Fibroblast of the conjunctiva (primary cell): ENCODE data around the gene DSCAML1.

Source experiments
- DNase-seq: peaks from one replicate; pipeline ENCODE4 v3.0.0-alpha.2; 2010; ENCODE audit warnings: low read depth

DSCAML1 gene

DNA sequence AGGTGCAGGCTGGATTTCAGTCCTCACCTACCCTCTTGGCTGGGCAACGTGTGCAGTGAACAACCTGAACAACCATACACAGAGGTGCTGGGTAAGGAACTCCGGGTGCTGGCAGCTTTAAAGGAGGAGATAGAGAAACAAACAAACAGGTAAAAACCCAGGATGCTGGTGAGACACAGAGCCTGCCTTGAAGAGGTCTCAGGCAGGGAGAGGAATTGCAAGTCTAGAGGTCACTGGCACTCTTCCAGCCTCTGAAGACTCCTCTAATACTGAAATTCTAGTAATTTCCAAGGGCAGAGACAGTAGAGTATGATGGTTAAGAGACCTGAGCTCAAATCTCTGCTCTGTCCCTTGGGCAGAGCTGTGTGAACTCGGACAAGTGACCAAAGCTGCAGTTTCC is 276.8 kb downstream of the DSCAML1 start:
- DNase-seq = no peak

GRCh38 chr11:117519590-117519989 is 277.4 kb downstream of the DSCAML1 start:
- no peak for DNase-seq

DNA sequence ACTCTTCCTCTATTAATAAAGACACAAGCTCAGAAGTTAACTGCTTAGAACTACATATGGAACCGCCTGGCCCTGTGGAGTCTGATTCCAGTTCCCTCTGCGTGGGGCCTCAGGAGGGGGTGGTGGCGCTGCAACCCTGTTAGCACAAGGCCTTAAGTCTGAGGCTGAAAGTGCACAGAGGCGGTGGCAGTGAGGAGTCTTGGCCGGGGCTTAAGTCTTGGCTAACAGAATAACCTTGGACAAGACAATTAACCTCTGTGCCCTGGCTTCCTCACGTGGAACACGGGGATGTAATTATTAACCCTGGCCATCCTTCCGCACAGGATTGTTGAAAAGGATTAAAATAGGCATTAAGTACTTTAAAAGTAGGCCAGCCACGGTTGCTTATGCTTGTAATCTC is 277.8 kb downstream of the DSCAML1 start:
- DNase-seq = no peak

DNA sequence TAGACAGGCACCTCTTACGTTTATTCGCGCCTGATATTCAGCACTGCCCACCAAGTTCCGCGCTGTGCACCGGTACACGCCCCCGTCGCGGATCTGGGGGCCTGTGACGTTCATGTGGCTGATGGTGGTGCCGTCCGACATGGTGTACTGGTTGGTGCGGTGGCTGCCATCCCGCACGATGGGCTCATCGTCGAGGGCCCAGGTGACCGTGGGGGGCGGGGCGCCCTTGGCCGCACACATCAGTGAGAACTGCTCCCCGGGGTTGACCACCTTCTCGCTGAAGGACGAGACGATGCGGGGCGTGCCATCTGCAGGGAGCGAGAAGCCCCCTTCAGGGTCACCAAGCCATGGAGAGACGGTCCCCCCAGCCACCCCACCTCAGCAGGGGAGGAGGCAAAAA is 278.6 kb downstream of the DSCAML1 start:
- DNase-seq = no peak

DNA sequence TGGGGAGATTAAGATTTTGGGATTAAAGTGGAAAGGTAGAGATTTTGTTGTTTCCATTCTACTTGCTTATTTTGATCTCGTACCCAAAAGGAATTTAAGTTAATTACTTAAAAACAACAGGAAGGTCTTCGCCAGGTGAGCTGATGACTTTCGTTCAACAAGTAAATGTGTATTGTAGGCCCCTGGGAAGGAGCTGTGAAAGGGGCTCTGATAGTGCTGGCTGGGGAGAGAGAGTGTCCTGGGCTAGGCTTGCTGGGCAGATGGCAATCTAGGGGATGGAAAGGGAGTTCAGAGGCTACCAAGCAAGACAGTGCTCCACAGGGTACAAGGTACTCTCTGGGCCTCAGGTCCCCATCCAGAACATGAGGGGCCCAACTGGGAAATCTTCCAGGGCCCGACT is 279.9 kb downstream of the DSCAML1 start:
- DNase-seq = no peak

- no peak for DNase-seq
These were observed 280.9 kb downstream of the DSCAML1 start for GRCh38 chr11:117515892-117516787.

- DNase-seq = no peak
These were observed 282.8 kb downstream of the DSCAML1 start for GRCh38 chr11:117514256-117514655.

DNA sequence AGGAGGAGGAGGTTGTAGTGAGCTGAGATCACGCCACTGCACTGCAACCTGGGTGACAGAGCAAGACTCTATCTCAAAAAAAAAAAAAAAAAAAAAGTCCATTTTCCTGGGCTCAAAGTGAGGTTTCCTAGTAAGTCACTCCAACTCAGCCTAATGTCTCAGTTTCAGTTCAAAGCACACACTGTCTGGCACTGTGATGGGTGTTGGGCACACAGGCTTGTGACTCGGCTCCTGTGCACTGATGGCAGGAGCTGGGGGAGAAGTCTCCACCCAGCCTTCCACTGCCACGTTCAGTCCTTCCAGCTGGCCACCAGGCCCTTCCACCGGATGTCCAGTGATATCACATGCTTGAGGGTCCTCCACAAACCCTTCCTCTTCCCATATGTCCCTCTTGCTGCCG is 283.4 kb downstream of the DSCAML1 start:
- DNase-seq = no peak

DNA sequence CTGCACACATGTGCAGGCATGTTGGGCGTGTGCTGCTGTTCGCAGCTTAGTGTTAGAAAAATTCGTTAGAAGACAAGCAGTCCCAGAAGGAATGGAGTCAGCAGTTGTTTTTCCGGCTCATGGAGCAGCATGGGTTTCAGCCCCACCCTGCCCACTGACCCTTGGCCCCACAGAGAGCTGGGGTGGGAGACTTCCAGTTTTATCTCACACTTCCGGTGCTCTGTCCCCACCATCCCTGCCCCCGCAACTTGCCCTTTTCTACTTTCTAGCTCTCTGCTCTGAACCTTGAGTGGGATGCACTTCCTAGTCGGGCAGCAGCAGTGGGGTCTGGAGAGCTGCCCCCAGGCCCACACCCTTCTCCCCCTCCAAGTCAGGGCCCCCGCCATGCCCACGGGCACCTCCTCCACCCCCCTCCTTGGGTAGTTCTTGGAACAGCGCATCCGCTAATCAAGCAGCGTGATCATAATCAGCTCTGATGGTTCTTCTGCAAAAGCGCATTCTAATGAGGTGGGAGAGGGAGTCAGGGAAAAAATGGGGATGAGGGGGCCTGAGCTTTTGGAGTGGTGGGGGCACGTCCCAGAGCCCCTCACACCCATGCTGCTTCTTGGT is 285.0 kb downstream of the DSCAML1 start:
- no peak for DNase-seq

GRCh38 chr11:117511483-117511930 is 285.5 kb downstream of the DSCAML1 start:
- DNase-seq = no peak

- DNase-seq = no peak
These were observed 286.4 kb downstream of the DSCAML1 start for GRCh38 chr11:117510646-117511045.

- DNase-seq = no peak
These were observed 287.5 kb downstream of the DSCAML1 start for GRCh38 chr11:117509543-117509942.

DNA sequence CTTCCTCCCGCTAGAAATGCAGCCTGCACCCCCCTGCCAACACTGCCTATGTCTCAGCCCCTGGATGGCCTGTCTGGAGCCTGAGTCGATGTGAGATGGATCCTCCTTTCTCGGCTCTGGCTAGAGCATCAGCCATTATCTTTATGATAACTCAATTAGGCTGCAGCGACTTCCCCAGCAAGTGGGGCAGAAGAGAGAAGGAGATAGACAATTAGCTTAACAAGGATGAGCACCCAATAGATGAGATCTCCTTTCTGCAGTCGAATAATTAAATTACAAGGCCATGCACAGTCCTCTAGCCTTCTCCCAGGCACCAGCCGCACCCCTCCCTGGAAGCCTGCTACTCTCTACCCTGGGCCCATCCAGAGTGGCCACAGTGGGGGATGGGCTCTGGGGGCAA is 290.0 kb downstream of the DSCAML1 start:
- no peak for DNase-seq

- DNase-seq = no peak
These were observed 291.6 kb downstream of the DSCAML1 start for GRCh38 chr11:117505285-117505970.

DNA sequence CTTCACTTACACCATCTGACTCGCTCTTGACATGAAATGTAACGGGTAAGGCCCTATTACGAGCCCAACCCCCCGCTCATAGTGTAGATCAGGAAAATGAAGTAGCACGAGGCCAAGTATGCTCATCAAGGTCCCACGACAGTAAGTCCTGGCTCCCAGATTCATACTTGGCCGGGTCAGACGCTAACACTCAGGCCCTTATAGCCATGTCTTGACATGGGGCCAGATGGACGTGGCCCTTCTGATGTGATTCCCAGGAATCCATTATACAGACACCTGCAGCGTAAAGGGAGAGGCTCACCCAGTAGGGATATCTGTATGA is 294.3 kb downstream of the DSCAML1 start:
- DNase-seq = no peak

DNA sequence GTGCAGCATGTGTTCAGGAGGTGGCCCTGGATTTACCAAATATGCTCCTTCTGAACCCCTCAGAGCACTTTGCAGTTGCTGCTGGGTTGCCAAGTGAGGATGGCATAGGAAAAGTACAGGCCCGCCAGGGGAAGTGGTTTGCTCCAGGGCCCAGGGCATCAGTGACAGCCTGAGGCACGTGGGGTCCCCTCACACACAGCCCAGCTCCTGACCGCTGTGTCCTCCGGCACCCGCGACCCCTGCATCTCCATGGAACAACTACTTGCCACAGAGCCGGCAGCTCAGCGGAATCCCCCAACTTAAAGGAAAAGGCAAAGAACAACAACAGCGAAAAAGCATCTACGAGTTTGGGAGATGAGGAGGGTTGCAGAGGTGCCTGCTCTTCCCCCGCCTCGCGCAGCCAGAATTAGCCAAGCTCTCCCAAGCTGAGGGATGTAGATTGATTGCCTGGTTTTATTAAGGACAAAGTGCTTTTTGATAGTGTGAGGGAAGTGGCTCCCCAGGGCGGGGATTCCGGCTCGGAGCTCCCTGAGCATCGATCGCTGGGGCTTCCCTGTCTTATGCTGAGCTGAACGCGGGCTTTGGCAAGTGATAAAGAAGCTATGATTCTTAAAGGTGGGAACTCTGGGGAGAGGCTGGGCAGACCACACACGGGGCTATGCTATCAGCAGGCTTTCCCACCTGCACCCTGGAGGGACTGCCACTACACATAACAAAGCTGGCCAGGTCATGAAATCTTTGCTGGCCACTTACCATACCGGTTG is 294.8 kb downstream of the DSCAML1 start:
- DNase-seq = no peak

GRCh38 chr11:117501237-117501898 is 295.6 kb downstream of the DSCAML1 start:
- no peak for DNase-seq

DNA sequence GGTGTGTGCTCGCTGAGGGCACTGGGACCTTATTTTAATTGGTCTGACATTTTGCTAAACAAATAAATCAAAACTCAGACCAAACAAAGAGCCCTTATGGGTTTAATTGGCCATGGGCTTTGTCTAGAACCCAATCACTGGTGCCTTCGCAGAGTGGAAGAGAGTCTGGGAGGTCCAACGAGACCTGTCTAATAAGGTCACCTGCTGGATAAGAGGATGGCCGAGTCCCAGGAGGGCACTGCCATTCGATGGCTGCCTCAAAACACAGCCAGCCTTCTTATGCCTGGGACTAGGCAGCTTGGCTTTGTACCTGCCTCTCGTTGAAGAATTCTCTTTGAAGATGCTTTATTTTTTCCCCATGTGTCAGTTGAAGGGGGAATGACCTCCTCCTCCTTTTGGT is 298.2 kb downstream of the DSCAML1 start:
- DNase-seq = no peak

DNA sequence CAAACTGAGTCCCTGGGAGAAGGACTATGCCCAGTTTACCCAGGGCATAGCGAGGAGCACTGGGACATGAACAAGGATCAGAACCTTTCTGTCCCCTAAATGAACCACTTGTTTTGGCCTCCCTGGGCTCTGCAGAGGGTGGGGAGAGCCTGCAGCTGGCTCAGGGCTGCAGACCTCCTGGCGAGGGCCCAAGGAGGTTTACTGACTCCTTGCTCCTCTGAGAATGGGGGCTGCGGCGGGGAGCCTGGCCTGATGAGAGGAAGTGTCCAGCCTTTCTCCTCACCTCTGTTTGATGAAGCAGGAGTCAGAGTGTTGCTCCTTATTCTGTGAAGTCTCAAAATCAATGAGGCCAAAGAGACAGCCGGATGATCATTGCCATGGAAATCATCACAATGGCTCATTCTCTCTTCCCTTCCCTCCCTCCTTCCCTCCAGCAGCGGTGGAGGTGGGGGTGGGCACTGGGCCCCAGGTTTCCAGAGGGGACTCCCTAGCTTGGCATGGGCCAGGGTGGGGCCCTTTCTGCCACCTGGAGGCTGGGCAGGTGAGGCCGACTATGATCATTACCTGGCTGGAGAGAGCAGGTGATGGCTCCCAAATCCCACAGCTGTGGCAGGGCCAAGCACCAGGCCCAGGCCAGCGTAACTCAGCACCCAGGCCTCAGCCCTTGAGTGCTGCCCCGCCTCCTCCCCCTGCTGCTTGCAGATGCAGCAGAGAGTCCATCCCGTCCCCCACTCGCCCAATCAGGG is 299.6 kb downstream of the DSCAML1 start:
- no peak for DNase-seq

DNA sequence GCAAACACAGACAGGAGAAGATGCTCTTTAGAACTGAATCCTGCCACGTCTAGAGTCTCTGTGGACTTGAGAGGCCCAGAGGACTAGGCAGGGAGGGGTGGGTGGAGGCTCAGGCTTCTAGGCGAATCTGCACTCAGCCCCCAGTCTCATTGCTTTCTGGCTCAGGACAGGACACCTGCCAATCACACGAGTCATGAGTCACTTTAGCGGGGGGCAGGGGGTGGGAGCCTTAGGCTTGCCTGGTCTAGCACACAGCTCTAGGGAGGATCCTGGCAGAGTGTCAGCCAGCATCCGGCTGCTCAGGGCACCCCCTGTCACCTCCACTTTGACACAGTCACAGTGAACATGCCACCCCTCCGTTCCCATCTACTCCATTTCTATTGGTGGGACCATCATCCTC is 301.7 kb downstream of the DSCAML1 start:
- DNase-seq = no peak
